ENCODE data around the gene ACTR1A.

The ACTR1A gene

DNA sequence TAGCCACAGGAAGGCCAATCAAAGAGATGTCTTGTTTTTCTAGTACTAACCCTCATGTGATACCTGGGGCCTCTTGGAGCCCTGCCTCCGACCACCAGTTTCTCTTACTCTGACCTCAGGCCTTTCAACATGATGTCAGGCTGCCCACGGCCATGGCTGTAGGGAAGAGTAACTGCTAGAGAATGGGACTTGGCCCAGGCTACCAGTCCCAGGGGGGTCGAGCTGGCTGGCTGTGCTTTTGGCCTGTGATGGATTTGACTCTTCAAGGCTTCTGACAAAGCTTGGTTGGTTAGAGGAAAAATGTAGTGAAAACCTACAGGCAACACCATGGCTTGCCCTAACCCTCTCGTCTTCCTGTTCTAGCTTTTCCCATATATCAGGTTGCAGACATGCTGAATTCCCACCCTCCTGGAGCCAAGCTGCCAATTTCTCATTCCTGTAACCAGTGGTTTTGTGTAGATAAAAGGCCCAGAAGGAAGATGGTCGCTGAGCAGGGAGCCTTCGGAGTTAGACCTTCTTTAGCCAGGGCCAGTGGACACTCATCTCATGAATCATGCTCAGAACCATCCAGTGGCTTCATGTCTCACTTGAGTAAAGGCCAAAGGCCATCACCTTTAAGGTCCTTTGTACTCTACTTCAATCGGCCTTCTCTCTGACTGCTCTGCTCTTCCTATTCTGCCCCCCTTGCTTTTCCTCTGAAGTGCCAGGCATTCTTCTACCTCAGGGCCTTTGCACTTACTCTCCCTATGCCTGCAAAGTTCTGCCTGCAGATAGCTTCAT, 20.9 kb upstream of the ACTR1A start:
- TF ChIP-seq TARDBP (IDR thresholded peaks at IDR 0.05) (no peak), L3MBTL2 (conservative IDR thresholded peaks at IDR 0.05) (no peak), FOXM1 (IDR thresholded peaks at IDR 0.05; ENCODE audit: borderline replicate concordance) (no peak), CTBP1 (IDR thresholded peaks at IDR 0.05; ENCODE audit: borderline replicate concordance) (no peak), HDGF (IDR thresholded peaks at IDR 0.05; ENCODE audit: borderline replicate concordance) (no peak), PKNOX1 (IDR thresholded peaks at IDR 0.05) (no peak), ZNF384 (IDR thresholded peaks at IDR 0.05) (no peak), FOXK2 (IDR thresholded peaks at IDR 0.05) (no peak), LEF1 (IDR thresholded peaks at IDR 0.05; ENCODE audit: borderline replicate concordance) (no peak), SP1 (IDR thresholded peaks at IDR 0.05) (no peak), FOXA1 (IDR thresholded peaks at IDR 0.05) (no peak), NFRKB (IDR thresholded peaks at IDR 0.05) (no peak)
- no peak for DNase-seq (ENCODE audit: extremely low spot score)
- ChIA-PET POLR2A (no interaction called here), CTCF (no interaction called here)

DNA sequence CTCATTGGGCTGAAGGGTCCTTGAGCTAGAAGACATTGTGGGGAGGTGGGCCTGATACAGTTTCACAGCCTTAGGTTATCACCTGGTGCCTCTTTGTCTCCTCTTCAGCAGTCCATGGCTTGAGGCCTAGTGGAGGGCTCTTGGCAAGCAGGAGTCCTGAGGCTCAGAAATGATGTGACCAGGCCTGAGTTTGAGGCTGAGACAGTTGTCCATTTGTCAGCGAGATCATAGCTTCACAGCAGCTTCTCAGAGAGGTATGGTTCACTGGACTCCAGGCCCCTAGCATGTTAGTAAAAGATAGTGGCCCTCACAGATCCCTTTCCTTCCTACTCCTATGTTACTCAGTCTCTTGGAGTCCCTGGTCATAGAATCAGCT, 20.4 kb upstream of the ACTR1A start:
- ChIA-PET CTCF (no interaction called here), POLR2A (no interaction called here)
- TF ChIP-seq BHLHE40 (IDR thresholded peaks at IDR 0.05; ENCODE audit: borderline replicate concordance), result no peak
- TF ChIP-seq LEF1 (IDR thresholded peaks at IDR 0.05; ENCODE audit: borderline replicate concordance), result no peak
- TF ChIP-seq ZNF384 (IDR thresholded peaks at IDR 0.05), result no peak
- no peak for TF ChIP-seq ELF4 (IDR thresholded peaks at IDR 0.05)
- TF ChIP-seq L3MBTL2 (conservative IDR thresholded peaks at IDR 0.05), result no peak
- DNase-seq (ENCODE audit: extremely low spot score), result no peak

GRCh38 chr10:102519246-102519825, 16.8 kb upstream of the ACTR1A start:
- POLR2A ChIA-PET, result no interaction called here
- CTCF ChIA-PET, result interaction anchor here (2.2 kb wide), 1 partner anchor 64 kb away, joined by 5 read pairs; no protein-coding TSS in a partner anchor
- no peak for TF ChIP-seq ARNT (IDR thresholded peaks at IDR 0.05)
- TF ChIP-seq FOXK2 (IDR thresholded peaks at IDR 0.05), result no peak
- TF ChIP-seq FOXA1 (IDR thresholded peaks at IDR 0.05), result no peak
- TF ChIP-seq HDGF (IDR thresholded peaks at IDR 0.05; ENCODE audit: borderline replicate concordance), result no peak
- no peak for TF ChIP-seq FOXM1 (IDR thresholded peaks at IDR 0.05; ENCODE audit: borderline replicate concordance)
- TF ChIP-seq PKNOX1 (IDR thresholded peaks at IDR 0.05), result no peak
- TF ChIP-seq LEF1 (IDR thresholded peaks at IDR 0.05; ENCODE audit: borderline replicate concordance), result no peak
- no peak for TF ChIP-seq SUZ12 (IDR thresholded peaks at IDR 0.05)
- no peak for DNase-seq (ENCODE audit: extremely low spot score)

DNA sequence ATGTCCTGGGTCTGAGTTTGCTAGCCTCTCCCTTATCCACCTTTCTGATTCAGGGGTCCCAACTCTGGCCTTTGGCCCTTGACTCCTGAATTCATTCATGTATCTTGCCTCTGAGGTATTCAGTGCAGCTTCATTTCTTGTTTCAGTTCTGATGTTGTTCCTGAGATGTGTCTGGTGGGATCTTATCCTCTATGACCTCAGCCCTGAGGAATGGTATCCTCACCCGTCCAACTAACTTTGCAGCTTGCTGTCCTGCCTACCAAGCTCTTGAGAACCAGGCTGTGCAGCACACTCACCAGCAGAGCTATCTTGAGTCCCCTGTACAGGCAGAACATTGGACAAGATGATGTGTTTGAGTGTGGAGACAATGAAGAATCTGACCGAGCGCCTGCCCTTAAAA, 15.0 kb upstream of the ACTR1A start:
- no peak for TF ChIP-seq L3MBTL2 (conservative IDR thresholded peaks at IDR 0.05)
- TF ChIP-seq ARNT (IDR thresholded peaks at IDR 0.05), result no peak
- no peak for TF ChIP-seq ZNF384 (IDR thresholded peaks at IDR 0.05)
- no peak for TF ChIP-seq FOXM1 (IDR thresholded peaks at IDR 0.05; ENCODE audit: borderline replicate concordance)
- no peak for TF ChIP-seq HDGF (IDR thresholded peaks at IDR 0.05; ENCODE audit: borderline replicate concordance)
- no peak for TF ChIP-seq SP1 (IDR thresholded peaks at IDR 0.05)
- TF ChIP-seq TARDBP (IDR thresholded peaks at IDR 0.05), result no peak
- no peak for DNase-seq (ENCODE audit: extremely low spot score)
- CTCF ChIA-PET, result interaction anchor here (1.3 to 2.2 kb wide), 2 partner anchors 13 to 66 kb away, joined by 3 to 5 read pairs; no protein-coding TSS in a partner anchor
- POLR2A ChIA-PET, result interaction anchor here (1.8 kb wide), 1 partner anchor 15 kb away, joined by 5 read pairs; the partner anchor contains the start of gene ACTR1A

- TF ChIP-seq BHLHE40 (IDR thresholded peaks at IDR 0.05; ENCODE audit: borderline replicate concordance) (no peak), SP1 (IDR thresholded peaks at IDR 0.05) (no peak), FOXK2 (IDR thresholded peaks at IDR 0.05) (no peak), SUZ12 (IDR thresholded peaks at IDR 0.05) (no peak), FOXM1 (IDR thresholded peaks at IDR 0.05; ENCODE audit: borderline replicate concordance) (no peak), L3MBTL2 (conservative IDR thresholded peaks at IDR 0.05) (no peak), HDGF (IDR thresholded peaks at IDR 0.05; ENCODE audit: borderline replicate concordance) (no peak), FOXA1 (IDR thresholded peaks at IDR 0.05) (no peak), ELF4 (IDR thresholded peaks at IDR 0.05) (no peak), ARNT (IDR thresholded peaks at IDR 0.05) (no peak), PKNOX1 (IDR thresholded peaks at IDR 0.05) (no peak), TARDBP (IDR thresholded peaks at IDR 0.05) (no peak), LEF1 (IDR thresholded peaks at IDR 0.05; ENCODE audit: borderline replicate concordance) (no peak), ZNF384 (IDR thresholded peaks at IDR 0.05) (no peak), CTBP1 (IDR thresholded peaks at IDR 0.05; ENCODE audit: borderline replicate concordance) (no peak)
- POLR2A ChIA-PET, result interaction anchor here (1.0 kb wide), 1 partner anchor 83 kb away, joined by 3 read pairs; the partner anchor contains the start of gene CUEDC2
- CTCF ChIA-PET, result no interaction called here
- no peak for DNase-seq (ENCODE audit: extremely low spot score)
Observed at GRCh38 chr10:102515724-102516123, 13.2 kb upstream of the ACTR1A start.

All from HEK293T (cell line).